NCI-H1048 (cell line): Measurements from ENCODE around the gene PAPPA.

Experiments
- DNase-seq: peaks from one replicate; lab custom pipeline; 2025; lab: John Stamatoyannopoulos, UW

PAPPA gene

DNA sequence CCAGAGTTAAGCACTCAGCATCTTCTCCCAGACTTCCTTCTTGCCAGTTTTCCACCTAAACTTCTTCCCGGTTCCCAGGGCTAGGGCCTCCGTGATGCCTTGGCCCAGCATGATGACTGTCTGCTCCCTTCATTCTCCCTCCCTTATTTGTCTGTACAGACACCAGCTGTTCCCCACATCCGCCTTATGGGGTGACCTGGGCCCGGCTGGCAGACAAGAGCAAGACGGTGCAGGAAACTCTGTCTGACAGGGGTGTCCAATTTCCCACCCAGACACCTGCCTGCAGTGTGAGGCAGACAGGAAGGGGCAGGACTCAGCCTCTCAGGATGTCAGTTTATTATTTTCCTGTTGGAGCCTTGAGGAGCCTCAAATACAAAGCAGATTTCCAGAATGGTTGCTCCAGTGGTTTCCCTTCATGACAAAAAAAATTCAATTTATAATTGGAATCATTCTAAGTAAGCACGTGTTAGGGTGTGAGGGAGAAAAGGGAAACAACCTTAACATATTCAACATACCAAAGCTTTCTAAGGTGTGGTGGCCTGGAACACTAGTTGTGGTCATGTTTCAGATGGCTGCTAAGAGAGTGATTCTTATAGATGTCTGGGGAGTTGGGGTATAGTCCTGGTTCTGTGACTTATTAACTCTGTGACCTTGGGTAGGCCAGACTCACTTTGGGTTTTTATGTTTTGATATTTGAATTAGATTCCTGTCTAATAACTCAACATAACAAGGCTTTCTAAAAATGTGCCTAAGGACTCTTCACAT, 234.5 kb downstream of the PAPPA start:
- no peak for DNase-seq

GRCh38 chr9:116389541-116390302, 236.1 kb downstream of the PAPPA start:
- DNase-seq = no peak

DNA sequence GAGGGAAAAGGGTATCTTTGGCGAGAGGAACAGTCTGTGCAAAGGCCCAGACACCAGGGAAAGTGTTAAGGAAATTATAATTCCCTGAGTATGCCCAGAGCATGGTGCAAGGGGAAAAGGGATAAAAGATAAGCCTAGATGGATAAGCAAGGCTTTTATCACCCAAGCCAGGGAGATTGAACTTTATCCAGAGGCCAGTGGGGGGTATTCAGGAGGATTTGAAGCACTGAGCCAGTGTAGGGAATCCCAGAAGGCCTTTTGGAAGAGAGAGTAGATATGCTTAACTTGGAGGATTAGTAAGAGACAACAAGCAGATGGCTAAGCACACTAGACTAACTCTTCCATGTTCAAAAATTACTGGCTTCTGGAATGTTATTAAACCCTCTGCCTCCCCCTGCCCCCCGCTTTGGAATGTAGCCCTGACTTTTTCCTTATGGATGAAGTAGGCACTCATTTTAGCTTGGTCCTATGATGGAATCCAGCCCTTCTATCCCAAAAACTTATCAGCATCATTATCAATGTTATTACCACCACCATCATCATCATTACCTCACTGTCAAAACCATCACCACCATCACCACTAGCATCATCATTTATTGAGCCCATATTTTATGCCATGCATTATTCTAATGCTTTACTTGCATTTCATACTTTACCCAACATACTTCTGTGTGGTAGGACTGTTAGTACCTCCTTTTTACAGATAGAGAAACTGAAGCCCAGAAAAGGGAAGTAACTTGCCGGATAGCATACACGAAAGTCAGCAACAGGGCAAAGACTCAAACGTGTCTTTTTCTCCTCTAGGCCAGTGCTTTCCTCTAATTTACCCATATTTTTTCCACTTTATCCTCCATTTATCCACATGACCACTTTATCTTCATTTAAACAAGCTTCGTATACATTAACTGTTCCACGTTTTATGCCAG, 237.0 kb downstream of the PAPPA start:
- no peak for DNase-seq

- DNase-seq = no peak
Observed at GRCh38 chr9:116391306-116391900, 237.8 kb downstream of the PAPPA start.

- DNase-seq = no peak
Observed at GRCh38 chr9:116393198-116393597, 239.6 kb downstream of the PAPPA start.

- DNase-seq = no peak
Observed at GRCh38 chr9:116394070-116394469, 240.5 kb downstream of the PAPPA start.

GRCh38 chr9:116394894-116395698, 241.5 kb downstream of the PAPPA start:
- no peak for DNase-seq

DNA sequence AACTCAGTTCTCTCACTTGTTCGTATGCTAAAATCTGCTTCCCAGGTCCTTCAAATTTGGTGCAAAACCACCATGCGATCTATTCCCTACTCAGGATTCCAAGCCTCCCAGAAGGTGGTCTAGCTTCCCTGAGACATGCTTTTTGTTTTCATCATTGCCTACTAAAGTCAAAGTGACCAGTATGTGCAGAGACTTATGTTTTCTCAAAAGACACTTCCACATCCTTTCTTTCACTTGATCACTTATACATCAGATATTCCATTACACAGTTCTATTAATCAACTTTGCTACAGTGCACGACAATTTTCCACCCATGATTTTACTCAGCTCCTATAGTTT, 242.1 kb downstream of the PAPPA start:
- DNase-seq = no peak

DNA sequence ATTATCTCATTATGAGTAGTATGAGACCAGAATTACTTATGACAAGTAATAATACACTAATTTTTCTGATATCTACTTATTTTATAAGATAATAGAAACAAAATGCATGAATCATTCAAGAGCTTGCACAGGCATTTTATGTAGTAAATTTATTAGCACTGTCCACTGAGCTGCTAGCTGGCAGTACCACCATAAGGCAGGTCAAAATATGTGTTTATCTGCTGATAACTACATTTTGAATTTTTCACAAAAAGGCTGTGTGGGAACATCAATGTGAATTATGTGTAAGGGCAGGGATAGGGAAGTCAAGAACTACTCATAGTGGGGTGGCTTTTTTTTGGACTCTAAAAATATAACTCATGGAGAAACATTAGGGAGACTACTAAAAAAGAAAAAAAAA, 249.6 kb downstream of the PAPPA start:
- DNase-seq = no peak

DNA sequence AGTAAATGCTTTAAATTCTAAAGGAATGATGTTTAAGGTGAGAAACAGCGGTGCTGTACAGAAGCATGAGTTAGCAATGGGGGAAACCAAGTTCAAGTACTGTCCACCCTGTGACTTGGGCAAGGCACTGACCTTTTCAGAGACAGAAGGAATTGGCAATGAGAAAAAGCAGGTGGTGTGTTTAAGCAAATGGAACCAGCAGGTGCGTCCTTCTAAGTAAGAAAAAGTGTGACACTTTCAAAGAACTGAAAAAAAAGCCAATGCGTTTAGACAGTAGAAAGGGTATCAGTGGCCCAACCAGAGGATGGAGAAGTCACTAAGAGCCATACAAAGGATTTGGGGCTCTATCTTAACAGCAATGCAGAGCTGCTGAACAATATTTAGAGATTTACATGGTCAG, 250.6 kb downstream of the PAPPA start:
- no peak for DNase-seq

DNA sequence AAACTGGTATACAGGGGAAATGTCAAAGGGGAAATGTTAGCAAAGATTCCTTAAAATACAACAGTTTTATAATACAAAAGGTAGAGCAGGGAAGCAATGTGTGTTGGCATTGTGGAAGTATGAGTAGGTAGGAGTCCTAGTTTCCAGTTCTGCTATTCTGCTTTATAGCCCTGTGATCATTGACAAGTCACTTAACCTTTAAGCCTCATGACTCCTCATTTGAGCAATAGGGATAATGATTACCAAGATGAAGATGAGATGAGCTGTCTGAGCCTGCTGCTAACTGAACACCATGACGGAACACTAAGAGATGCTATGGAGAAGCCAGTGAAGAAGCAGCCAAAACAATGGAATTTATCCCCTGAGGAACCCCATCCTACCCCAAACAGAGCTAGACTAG, 251.7 kb downstream of the PAPPA start:
- no peak for DNase-seq

DNA sequence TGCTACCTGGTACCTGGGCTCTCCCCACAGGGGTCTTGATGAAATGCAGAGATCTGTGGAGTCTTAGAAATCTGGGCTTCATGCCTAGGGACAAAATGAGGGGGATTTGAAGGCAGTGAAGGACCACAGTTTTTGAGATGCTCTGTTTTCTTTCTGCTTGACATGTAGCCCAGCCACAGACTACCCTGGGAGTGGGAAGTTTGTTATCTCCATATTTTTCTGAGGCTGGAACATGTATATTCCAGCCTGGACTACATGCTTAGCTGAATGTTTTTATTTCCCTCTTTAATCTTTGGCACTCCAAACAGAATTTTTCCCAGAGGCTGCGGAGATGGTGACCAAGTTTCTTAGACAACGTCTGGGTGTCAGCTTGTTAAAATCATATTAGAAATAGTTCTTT, 252.9 kb downstream of the PAPPA start:
- no peak for DNase-seq

GRCh38 chr9:116409129-116409528, 255.5 kb downstream of the PAPPA start:
- no peak for DNase-seq

DNA sequence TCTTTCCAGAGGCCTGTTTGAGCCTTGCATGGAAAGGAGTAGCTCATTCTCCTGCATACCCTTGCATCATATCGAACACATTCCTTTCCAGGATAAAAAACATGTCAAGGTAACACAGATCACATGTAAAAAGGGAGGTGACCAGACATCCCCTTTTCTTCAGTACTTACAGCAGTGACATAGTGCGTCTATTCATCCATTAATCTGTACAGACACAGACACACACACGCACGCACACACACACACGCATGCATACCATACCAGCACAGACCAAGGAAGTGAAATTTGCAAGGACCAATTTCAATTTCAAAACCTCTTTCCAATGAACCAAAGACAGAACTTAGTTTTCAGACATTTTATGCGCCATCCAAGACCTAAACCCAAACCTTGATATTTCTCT, 256.0 kb downstream of the PAPPA start:
- DNase-seq = no peak

DNA sequence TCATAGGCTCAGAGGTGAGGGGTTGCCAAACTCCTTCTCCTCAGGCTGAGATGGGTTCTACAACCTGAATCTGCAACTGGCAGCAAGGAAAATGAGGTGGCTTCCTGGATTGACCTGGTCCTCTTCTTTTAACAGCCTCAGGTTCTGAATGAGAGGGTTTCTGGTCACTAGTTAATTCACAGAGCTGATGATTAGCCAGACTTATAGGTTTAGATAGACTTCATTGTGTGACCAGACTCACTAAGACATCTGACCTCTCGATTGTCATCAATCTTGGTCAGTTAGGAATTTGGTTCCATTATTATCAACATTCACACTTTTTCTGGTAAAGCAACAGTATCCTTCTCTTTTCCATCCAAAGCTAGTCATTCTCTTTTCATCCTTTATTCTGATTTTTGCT, 257.9 kb downstream of the PAPPA start:
- no peak for DNase-seq

DNA sequence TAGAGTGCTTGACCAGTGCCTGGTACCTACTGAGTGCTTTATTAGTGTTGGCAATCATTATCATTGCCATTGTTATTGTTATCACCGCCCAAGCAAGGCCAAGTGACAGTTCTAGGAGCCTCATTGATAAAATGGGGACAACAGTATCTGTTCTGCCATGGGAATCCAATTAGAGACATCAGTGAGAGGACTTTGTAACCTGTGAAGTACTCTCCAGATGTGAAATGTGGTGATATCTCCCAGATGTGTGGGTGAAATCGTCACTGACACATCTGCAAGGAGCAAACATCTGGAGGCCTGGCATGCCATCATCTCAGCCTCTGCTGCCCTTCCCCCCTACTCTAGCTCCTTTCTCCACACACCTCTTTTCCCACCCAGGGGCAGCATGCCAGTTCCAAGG, 260.8 kb downstream of the PAPPA start:
- no peak for DNase-seq

DNA sequence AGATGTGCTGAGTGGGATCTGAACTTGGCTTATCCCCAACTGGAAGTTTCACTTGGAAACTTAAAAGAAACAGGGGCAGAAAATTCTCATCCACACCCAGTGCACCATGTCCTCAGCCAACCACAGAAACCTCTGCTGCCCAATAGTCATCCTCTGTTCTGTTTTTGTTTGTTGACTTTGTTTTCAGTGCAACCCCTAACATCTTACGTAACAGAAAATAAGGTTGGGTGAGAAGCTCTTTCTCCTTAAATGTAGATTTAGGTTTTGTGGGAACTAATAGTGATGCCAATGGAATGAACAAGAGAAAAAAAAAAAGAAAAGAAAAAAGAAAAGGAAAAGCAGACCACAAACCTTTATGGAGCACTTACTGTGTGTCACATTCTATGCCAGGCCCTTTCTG, 262.8 kb downstream of the PAPPA start:
- DNase-seq = no peak

- no peak for DNase-seq
Observed at GRCh38 chr9:116417464-116417863, 263.9 kb downstream of the PAPPA start.

- no peak for DNase-seq
Observed at GRCh38 chr9:116419181-116419580, 265.6 kb downstream of the PAPPA start.

DNA sequence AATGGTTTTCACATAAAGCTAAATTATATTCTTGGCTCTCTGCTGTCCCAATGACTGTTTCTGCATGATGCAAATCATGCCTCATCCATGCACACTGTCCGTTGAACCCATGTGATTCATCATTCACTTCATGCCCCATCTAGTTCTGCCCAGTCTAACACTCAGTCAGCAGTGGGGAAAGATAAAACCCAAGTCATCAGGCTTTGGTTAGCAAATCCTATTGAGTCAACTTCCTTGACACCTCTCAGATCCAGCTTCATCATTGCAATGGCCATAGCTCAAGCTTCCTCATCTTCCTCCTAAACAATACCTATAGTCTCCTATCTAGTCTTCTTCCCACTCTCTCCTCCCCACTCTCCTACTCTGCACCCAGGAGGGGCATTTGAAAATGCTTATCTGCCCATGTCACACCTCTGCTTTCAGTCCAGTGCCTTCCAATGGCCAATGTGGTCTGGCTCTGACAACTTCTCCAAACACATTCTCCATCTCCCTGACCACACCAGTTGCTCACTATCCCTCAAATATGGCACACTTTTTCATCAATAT, 267.5 kb downstream of the PAPPA start:
- no peak for DNase-seq
